ENCODE results near the gene TBPL1.

GRCh38 chr6:133923938-133924593, 29.0 kb upstream of the TBPL1 start:
- TF ChIP-seq CTCF (IDR thresholded peaks at IDR 0.05 in 2 of 3, conservative IDR thresholded peaks at IDR 0.05 in 1 of 3; ENCODE audit: control insufficient read depth in 2 of 3, extremely low read depth in 1 of 3, insufficient read depth in 1 of 3, low read depth in 3 of 3, low read length in 3 of 3) (peak; percentile 78 to 93 (median 82)), ATF3 (IDR thresholded peaks at IDR 0.05; ENCODE audit: borderline replicate concordance, extremely low read depth, low read depth, low read length) (no peak), POLR2AphosphoS5 (IDR thresholded peaks at IDR 0.05; ENCODE audit: low read length) (no peak), POLR2A (IDR thresholded peaks at IDR 0.05; ENCODE audit: low read depth, low read length) (no peak), EP300 (IDR thresholded peaks at IDR 0.05; ENCODE audit: borderline replicate concordance in 1 of 2, control insufficient read depth in 1 of 2, low read depth in 2 of 2, low read length in 2 of 2) (no peak)
